Prostate gland (tissue), 2 donors: ENCODE results near the gene OSBP. TPM values are rescaled to one million over a fixed set of nuclear protein-coding genes. Genes with fewer than 3 reads are reported as not detected.

Source experiments
- DNase-seq: peaks from one replicate; pipeline ENCODE4 v3.0.0-alpha.2; 2019; ENCODE audit warnings: low spot score
- H3K27ac ChIP-seq, 2 donors: fragments of 200-600 bp; sonication (generic); 2 replicates each; pipeline ENCODE4 v1.5.1; 2017 to 2019
- H3K27me3 ChIP-seq: fragments of 200-600 bp; sonication (generic); replicated peaks from 2 replicates; pipeline ENCODE4 v1.5.1; 2019; ENCODE audit not compliant: insufficient read depth
- H3K36me3 ChIP-seq, 2 donors: fragments of 200-600 bp; sonication (generic); 1 replicate in 1 of 2; 2 replicates in 1 of 2; pipeline versions ENCODE4 v1.5.1 to v1.8.1; 2017 to 2019
- H3K4me1 ChIP-seq: fragments of 200-600 bp; sonication (generic); replicated peaks from 2 replicates; pipeline ENCODE4 v1.5.1; 2019
- H3K4me3 ChIP-seq, 2 donors: fragments of 200-600 bp; sonication (generic); 2 replicates each; pipeline ENCODE4 v1.5.1; 2017 to 2019
- H3K9me3 ChIP-seq: fragments of 200-600 bp; sonication (generic); 2 replicates; pipeline ENCODE4 v1.5.1; 2017
- POLR2A ChIP-seq: fragments of 450-650 bp; IDR thresholded peaks from one replicate; pipeline ENCODE4 v1.6.1; 2016; ENCODE audit warnings: antibody characterized with exemption, mild to moderate bottlenecking
- POLR2AphosphoS5 ChIP-seq: sonication (generic); formaldehyde crosslinking; IDR thresholded peaks from one replicate; pipeline ENCODE4 v1.6.1; 2017; ENCODE audit warnings: antibody characterized with exemption
- WGBS: methylation state at CpG from one replicate; pipeline ENCODE4 v1.1.5; 2018; 5-methylcytosine and 5-hydroxymethylcytosine counted together
- intact Hi-C: fragments of 100-400 bp; cut with DNase I; formaldehyde crosslinking; loops from one replicate; pipeline ENCODE4 v1.14.2; 2022
- total RNA-seq, 2 donors: library from RNA; depleted of rRNA; stranded (reverse); fragments of >200 nt; gene quantifications; one replicate each; pipeline ENCODE4 v1.1.0, GENCODE V29; 2016
- TF ChIP-seq, protein P1 (sequence below), 4 experiments: fragments of 200-600 bp in 2 of 4; fragments of 450-650 bp in 2 of 4; sonication (generic) in 2 of 4; IDR thresholded peaks; 1 replicate in 3 of 4; 2 replicates in 1 of 4; pipeline ENCODE4 v1.5.1; 2016 to 2019; ENCODE audit warnings: antibody characterized with exemption in 4 of 4, mild to moderate bottlenecking in 2 of 4, moderate library complexity in 2 of 4

The OSBP gene
- total RNA-seq, 2 donors from 2014 or later = 46.1 to 49.0 TPM

DNA sequence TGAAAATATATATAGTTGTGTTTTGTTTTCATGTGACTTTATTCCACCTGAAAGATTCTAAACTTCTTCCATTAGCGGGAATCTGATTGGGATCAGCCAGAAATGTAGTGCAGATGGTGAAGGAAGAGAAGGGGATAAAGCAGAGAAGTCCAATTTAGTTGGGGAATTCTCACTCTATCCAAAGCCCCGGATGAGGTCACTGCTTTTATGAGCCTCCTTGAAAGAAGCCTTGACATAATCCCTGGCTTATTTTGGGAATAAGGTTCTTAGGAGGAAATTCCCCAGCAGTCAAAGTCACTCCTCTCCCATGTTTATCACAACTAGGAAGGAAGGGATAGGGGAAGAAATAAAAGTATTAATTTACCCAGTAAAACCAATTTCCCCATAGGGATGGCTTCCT is 41.1 kb downstream of the OSBP start:
- Histone ChIP-seq H3K27ac (peak overlapping the region in 1 of 2 donors; percentile 24), H3K27me3 (no peaks in the 10 kb centered on the region), H3K9me3 (no peaks in the 10 kb centered on the region), H3K36me3 (peaks cover 4 to 5% of the 10 kb centered on the region in 2 donors), H3K4me3 (no peak overlapping the region), H3K4me1 (no peaks in the 10 kb centered on the region)
- no peak for TF ChIP-seq POLR2A
- TF ChIP-seq, protein P1, sequence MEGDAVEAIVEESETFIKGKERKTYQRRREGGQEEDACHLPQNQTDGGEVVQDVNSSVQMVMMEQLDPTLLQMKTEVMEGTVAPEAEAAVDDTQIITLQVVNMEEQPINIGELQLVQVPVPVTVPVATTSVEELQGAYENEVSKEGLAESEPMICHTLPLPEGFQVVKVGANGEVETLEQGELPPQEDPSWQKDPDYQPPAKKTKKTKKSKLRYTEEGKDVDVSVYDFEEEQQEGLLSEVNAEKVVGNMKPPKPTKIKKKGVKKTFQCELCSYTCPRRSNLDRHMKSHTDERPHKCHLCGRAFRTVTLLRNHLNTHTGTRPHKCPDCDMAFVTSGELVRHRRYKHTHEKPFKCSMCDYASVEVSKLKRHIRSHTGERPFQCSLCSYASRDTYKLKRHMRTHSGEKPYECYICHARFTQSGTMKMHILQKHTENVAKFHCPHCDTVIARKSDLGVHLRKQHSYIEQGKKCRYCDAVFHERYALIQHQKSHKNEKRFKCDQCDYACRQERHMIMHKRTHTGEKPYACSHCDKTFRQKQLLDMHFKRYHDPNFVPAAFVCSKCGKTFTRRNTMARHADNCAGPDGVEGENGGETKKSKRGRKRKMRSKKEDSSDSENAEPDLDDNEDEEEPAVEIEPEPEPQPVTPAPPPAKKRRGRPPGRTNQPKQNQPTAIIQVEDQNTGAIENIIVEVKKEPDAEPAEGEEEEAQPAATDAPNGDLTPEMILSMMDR (IDR thresholded peaks at IDR 0.05) = no peak
- TF ChIP-seq POLR2AphosphoS5 = no peak
- WGBS = 57% methylated on average over 2 of the region's 2 CpGs
- intact Hi-C loops = no loop called here
- DNase-seq = no peak

DNA sequence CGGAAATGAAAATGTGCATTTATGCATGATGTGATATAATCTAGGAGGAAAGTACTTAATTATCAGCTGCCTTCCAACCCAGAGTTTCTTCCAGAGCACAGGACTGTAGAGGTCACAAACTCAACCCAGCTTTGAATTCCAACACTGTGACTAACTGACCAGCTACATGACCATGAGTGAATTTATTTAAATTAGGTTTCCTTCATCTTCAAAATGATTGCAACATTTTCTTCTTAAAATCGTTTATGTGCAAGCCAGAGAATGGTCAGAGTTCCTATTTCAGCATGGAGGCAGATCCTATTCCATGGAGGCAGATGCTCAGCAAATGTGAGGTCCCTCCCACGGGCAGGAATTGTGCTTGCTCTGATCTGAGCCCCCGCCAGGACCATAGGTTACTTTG is 42.4 kb downstream of the OSBP start:
- Histone ChIP-seq H3K27ac (no peak overlapping the region), H3K27me3 (no peaks in the 10 kb centered on the region), H3K36me3 (peaks cover 4 to 5% of the 10 kb centered on the region in 2 donors), H3K4me1 (no peaks in the 10 kb centered on the region), H3K4me3 (no peak overlapping the region), H3K9me3 (no peaks in the 10 kb centered on the region)
- 72% methylated on average over 4 of the region's 4 CpGs for WGBS
- TF ChIP-seq POLR2A (no peak), POLR2AphosphoS5 (no peak)
- TF ChIP-seq, protein P1 (IDR thresholded peaks at IDR 0.05) = no peak
- no peak for DNase-seq
- intact Hi-C loops = no loop called here

DNA sequence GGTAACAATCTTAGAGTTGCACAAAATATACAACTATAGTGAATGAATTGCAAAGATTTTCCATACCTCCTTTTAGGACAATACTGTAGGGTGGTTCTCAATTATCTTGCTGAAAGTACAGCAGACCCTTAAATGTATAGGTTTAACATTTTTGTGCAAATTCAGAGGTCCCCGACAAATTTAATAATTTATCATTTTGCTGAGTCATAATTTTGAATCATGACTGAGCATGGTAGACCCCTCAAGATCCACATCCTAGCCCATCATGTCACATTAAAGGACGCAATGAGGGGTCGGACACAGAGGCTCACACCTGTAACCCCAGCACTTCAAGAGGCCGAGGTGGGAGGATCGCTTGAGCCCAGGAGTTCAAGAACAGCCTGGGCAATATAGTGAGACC is 43.5 kb downstream of the OSBP start:
- H3K4me1 ChIP-seq = no peaks in the 10 kb centered on the region
- H3K36me3 ChIP-seq = peaks cover 4 to 5% of the 10 kb centered on the region in 2 donors
- H3K27ac ChIP-seq = no peak overlapping the region
- no peak overlapping the region for H3K4me3 ChIP-seq
- DNase-seq = no peak
- WGBS = 98% methylated on average over 5 of the region's 5 CpGs
- H3K9me3 ChIP-seq = no peaks in the 10 kb centered on the region
- intact Hi-C loops = no loop called here
- H3K27me3 ChIP-seq = no peaks in the 10 kb centered on the region
- TF ChIP-seq, protein P1 (IDR thresholded peaks at IDR 0.05) = no peak
- TF ChIP-seq POLR2AphosphoS5 = no peak
- TF ChIP-seq POLR2A = no peak

DNA sequence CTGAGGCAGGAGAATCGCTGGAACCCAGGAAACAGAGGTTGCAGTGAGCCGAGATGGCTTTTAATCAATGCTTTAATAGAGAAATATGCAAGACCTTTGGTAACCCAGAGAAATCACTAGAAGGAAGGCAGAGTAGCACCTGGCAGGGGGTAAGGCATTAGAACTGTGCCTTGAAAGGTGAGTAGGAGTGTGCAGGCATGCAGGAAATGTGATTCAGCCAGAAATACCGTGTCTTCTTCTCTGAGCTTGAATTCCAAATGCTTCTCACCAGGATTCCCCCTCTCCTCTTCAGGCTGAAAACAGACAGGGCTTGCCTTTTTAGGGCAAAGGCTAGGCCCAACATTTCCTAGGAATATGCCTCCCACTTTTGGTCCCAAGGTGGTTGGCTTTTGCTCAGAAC is 53.3 kb downstream of the OSBP start:
- no peaks in the 10 kb centered on the region for H3K9me3 ChIP-seq
- no peaks in the 10 kb centered on the region for H3K4me1 ChIP-seq
- H3K27ac ChIP-seq = no peak overlapping the region
- intact Hi-C loops = no loop called here
- no peaks in the 10 kb centered on the region for H3K36me3 ChIP-seq
- TF ChIP-seq POLR2A (no peak), POLR2AphosphoS5 (no peak)
- TF ChIP-seq, protein P1 (IDR thresholded peaks at IDR 0.05) = no peak
- no peak overlapping the region for H3K4me3 ChIP-seq
- no peak for DNase-seq
- no peaks in the 10 kb centered on the region for H3K27me3 ChIP-seq
- 84% methylated on average over 3 of the region's 3 CpGs for WGBS

DNA sequence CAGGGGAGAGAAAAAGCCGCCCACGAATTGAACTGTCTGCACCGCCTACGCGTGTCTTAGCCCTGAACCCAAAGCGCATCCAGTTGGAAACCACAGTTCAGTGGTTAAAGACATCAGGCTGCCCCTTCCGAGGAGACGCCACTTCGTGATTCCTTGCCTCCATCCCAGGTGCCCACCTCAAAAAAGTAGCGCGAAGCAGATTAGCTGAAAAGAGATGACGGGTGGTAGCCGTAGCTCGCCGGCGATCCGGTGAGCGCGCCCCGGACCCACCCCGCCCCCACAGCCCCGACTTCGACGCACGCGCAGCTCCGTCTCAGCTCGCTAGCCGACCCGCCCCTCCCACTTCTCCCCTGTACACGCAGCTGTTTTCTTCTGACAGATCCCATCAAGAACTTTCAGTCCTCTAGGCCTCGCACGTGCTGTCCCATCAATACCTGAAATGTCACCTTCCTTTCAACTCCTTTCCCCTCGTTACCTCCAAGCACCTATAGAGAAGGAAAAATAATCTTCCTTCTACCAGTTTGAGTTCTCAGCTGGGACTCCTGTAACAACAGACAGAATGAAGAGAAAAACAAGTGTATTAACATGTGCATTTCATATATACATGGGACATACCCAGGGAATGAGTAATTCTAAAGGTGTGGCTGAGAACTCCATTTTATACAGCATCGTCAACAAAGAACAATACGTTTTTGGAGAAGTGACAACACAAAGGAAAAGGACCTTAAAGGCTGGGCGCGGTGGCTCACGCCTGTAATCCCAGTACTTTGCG is 54.7 kb downstream of the OSBP start:
- no peaks in the 10 kb centered on the region for H3K9me3 ChIP-seq
- peak overlapping the region; percentile 68 to 70 for H3K4me3 ChIP-seq
- H3K27ac ChIP-seq = peak overlapping the region; percentile 85 to 86
- no peaks in the 10 kb centered on the region for H3K4me1 ChIP-seq
- TF ChIP-seq POLR2AphosphoS5 (peak; percentile 71), POLR2A (no peak)
- TF ChIP-seq, protein P1 (IDR thresholded peaks at IDR 0.05) = peak in 1 of 4 experiments; percentile 4
- WGBS = 4% methylated on average over 39 of the region's 40 CpGs
- H3K36me3 ChIP-seq = no peaks in the 10 kb centered on the region
- intact Hi-C loops = no loop called here
- peak; percentile 86 for DNase-seq
- no peaks in the 10 kb centered on the region for H3K27me3 ChIP-seq
